ENCODE data around the gene C6orf141.
A peak's percentile ranks its signal among the peaks of the same experiment; 100 is the strongest.

Gene C6orf141

GRCh38 chr6:49550492-49551077 is at the start of gene C6orf141:
TSS of gene C6orf141 (plus strand) at chr6:49550668. CDS start at chr6:49550793, 125 bp downstream.
- DNase-seq (ENCODE audit: low read depth): peak; percentile 27
- TF ChIP-seq, protein P1, sequence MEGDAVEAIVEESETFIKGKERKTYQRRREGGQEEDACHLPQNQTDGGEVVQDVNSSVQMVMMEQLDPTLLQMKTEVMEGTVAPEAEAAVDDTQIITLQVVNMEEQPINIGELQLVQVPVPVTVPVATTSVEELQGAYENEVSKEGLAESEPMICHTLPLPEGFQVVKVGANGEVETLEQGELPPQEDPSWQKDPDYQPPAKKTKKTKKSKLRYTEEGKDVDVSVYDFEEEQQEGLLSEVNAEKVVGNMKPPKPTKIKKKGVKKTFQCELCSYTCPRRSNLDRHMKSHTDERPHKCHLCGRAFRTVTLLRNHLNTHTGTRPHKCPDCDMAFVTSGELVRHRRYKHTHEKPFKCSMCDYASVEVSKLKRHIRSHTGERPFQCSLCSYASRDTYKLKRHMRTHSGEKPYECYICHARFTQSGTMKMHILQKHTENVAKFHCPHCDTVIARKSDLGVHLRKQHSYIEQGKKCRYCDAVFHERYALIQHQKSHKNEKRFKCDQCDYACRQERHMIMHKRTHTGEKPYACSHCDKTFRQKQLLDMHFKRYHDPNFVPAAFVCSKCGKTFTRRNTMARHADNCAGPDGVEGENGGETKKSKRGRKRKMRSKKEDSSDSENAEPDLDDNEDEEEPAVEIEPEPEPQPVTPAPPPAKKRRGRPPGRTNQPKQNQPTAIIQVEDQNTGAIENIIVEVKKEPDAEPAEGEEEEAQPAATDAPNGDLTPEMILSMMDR (conservative IDR thresholded peaks at IDR 0.05; ENCODE audit: control insufficient read depth, insufficient read depth, low read depth, low read length): no peak

GRCh38 chr6:49504666-49505065 is 45.8 kb upstream of the C6orf141 start:
- no peak for DNase-seq (ENCODE audit: low read depth)
- no peak overlapping the region for H3K4me3 ChIP-seq (ENCODE audit: control insufficient read depth, low read depth, low read length)
- TF ChIP-seq, protein P1 (conservative IDR thresholded peaks at IDR 0.05; ENCODE audit: control insufficient read depth, insufficient read depth, low read depth, low read length): no peak

More at GRCh38 chr6:49550492-49551077, at the start of gene C6orf141:
- H3K4me3 ChIP-seq (ENCODE audit: control insufficient read depth, low read depth, low read length): peak within 1 kb of the TSS; percentile 52

DNA sequence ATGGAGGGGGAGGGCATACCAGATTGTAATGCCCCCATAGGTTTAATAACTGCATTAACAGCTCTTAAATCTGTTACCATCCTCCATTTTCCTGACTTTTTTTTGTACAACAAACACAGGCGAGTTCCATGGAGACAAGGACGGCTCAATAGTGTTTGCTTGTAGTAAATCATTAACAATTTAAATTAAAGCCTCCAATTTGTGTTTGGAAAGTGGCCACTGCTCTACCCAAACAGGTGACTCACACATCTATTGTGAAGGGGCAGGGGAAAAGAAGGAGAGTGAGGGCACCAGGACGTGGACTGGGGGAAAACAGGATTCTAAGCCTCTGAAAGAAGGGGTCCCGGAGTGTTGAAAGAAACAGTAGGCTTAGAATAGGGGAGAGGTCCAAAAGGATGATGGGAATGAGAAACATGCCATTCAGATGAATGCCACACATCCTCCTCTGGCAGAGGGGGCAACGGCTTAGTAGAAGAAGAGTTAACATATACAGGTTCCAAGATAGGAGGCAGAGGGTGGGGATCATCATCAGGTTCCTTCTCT is 43.8 kb upstream of the C6orf141 start:
- no peak for DNase-seq (ENCODE audit: low read depth)
- TF ChIP-seq, protein P1 (conservative IDR thresholded peaks at IDR 0.05; ENCODE audit: control insufficient read depth, insufficient read depth, low read depth, low read length): no peak
- no peak overlapping the region for H3K4me3 ChIP-seq (ENCODE audit: control insufficient read depth, low read depth, low read length)

DNA sequence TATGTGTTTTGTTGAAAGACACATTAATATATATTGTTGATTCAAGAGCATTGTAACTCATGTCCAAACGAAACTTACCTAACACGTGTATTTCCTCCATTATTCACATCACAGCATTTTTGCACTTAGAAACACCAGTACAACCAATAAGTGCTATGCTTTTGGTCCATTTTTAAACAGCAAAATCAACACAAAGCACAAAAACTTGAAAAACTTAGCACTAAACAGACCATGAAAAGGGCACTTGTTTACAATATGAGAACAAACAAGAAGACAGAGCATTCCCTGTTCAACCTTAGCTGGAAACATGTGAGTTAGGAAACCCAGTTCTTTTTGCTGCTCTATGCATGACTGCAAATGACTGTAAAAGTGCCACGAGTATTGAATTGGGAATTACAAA is 41.1 kb upstream of the C6orf141 start:
- TF ChIP-seq, protein P1 (conservative IDR thresholded peaks at IDR 0.05; ENCODE audit: control insufficient read depth, insufficient read depth, low read depth, low read length): no peak
- no peak for DNase-seq (ENCODE audit: low read depth)
- no peak overlapping the region for H3K4me3 ChIP-seq (ENCODE audit: control insufficient read depth, low read depth, low read length)

- TF ChIP-seq, protein P1 (conservative IDR thresholded peaks at IDR 0.05; ENCODE audit: control insufficient read depth, insufficient read depth, low read depth, low read length): no peak
- peak; percentile 8 for DNase-seq (ENCODE audit: low read depth)
- no peak overlapping the region for H3K4me3 ChIP-seq (ENCODE audit: control insufficient read depth, low read depth, low read length)
Measured at GRCh38 chr6:49513153-49513989, 37.1 kb upstream of the C6orf141 start.

GRCh38 chr6:49514571-49515484 is 35.6 kb upstream of the C6orf141 start:
- no peak for DNase-seq (ENCODE audit: low read depth)
- no peak overlapping the region for H3K4me3 ChIP-seq (ENCODE audit: control insufficient read depth, low read depth, low read length)
- TF ChIP-seq, protein P1 (conservative IDR thresholded peaks at IDR 0.05; ENCODE audit: control insufficient read depth, insufficient read depth, low read depth, low read length): no peak

Measured in fibroblast of mammary gland (primary cell).